ENCODE results near the gene IQGAP3. TPM values are rescaled to one million over a fixed set of nuclear protein-coding genes. Genes with fewer than 3 reads are reported as not detected.

IQGAP3 gene
- total and polyA plus RNA-seq, 2 of the 4 experiments (the other 2 are of a cell fraction), result 12.5 to 13.6 TPM

DNA sequence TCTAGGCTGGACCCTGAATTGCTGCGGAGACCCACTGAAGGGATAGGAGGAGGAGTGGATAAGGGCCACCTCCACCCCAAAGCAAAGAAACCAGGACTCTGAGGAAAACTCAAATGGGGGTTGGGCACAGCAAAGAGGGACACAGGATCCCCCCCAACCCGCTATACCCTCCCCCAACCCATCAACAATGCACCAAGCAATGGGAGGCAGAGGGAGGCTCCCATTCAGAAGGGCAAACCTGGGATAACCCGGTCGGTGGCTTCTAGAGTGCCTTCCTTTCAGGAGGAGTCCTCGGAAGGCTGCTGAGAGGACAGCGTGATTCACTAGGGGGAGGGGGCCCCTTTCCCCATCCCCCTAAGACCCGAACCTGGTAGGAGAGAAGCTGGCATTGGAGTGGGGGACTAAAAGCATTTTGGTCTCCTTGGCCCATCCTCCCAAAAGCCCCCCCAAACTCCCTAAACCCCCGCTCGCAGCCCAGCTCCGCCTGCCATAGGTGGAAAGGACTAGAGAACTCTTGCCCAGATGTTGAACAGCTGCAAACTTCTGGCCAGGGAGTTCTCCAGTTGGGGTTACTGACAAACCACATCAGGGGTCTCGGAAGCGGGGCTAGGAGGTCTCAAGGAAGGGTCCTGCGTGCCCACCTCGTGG is 73.0 kb downstream of the IQGAP3 start:
- WGBS, 2 experiments (ENCODE audit: extremely low coverage in 2 of 2, insufficient read length in 1 of 2), result 0% methylated on average over 1 of the region's 14 CpGs; no CpG with 5 or more reads in 1 of the 2 experiments
- no peak overlapping the region for H3K18ac ChIP-seq (ENCODE audit: low read depth, low read length)
- no peak overlapping the region for H4K5ac ChIP-seq (ENCODE audit: low read depth, low read length)
- peak overlapping the region; percentile 83 for H3K4ac ChIP-seq (ENCODE audit: low read depth, low read length)
- ChIA-PET CTCF (interaction anchor here (1.8 kb wide), 1 partner anchor 19 kb away, joined by 6 read pairs; no protein-coding TSS in a partner anchor), POLR2A (ENCODE audit: unreplicated experiment) (no interaction called here)
- H2BK20ac ChIP-seq (ENCODE audit: low read depth, low read length), result no peak overlapping the region
- H2BK15ac ChIP-seq (ENCODE audit: low read depth, low read length), result no peak overlapping the region
- intact Hi-C loops (cut with micrococcal nuclease), result loop anchor here (2.0 kb wide), 1 partner anchor 71 kb away; no protein-coding TSS in a partner anchor
- TF ChIP-seq NFE2L2 (IDR thresholded peaks at IDR 0.05; ENCODE audit: low read depth, low read length) (no peak), CEBPB (IDR thresholded peaks at IDR 0.05; ENCODE audit: low read depth, low read length) (no peak), FOS (IDR thresholded peaks at IDR 0.05; ENCODE audit: low read depth, low read length) (no peak), SMC3 (IDR thresholded peaks at IDR 0.05; ENCODE audit: low read depth, low read length) (no peak), RAD21 (IDR thresholded peaks at IDR 0.05; ENCODE audit: low read length) (no peak), USF2 (IDR thresholded peaks at IDR 0.05; ENCODE audit: low read depth, low read length) (no peak), BHLHE40 (IDR thresholded peaks at IDR 0.05; ENCODE audit: low read depth, low read length) (no peak), MAFK (IDR thresholded peaks at IDR 0.05; ENCODE audit: low read depth, low read length) (no peak), CHD1 (IDR thresholded peaks at IDR 0.05; ENCODE audit: low read depth, low read length) (0 out of 2 replicates have a peak, but pooled peaks have one; percentile 51), MXI1 (IDR thresholded peaks at IDR 0.05; ENCODE audit: borderline replicate concordance, low read depth, low read length) (no peak), POLR2A (IDR thresholded peaks at IDR 0.05; ENCODE audit: low read depth, low read length) (peak; percentile 9; the same call in 1 of the 2 replicates), MAZ (IDR thresholded peaks at IDR 0.05; ENCODE audit: borderline replicate concordance, low read depth, low read length) (no peak), RFX5 (IDR thresholded peaks at IDR 0.05; ENCODE audit: low read depth, low read length) (no peak), RCOR1 (IDR thresholded peaks at IDR 0.05; ENCODE audit: insufficient replicate concordance, low read length) (no peak)
- TF ChIP-seq, protein P1, sequence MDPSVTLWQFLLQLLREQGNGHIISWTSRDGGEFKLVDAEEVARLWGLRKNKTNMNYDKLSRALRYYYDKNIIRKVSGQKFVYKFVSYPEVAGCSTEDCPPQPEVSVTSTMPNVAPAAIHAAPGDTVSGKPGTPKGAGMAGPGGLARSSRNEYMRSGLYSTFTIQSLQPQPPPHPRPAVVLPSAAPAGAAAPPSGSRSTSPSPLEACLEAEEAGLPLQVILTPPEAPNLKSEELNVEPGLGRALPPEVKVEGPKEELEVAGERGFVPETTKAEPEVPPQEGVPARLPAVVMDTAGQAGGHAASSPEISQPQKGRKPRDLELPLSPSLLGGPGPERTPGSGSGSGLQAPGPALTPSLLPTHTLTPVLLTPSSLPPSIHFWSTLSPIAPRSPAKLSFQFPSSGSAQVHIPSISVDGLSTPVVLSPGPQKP (IDR thresholded peaks at IDR 0.05; ENCODE audit: borderline replicate concordance, low read depth, low read length), result no peak
- peak overlapping the region; percentile 95 for H2AK5ac ChIP-seq (ENCODE audit: low read depth, low read length)
- ATAC-seq (ENCODE audit: low read depth) (no peak), DNase-seq (no peak)
- peaks cover 50% of the 10 kb centered on the region for H3K4me1 ChIP-seq (ENCODE audit: control insufficient read depth, insufficient read depth, low read length)
- peak overlapping the region; percentile 92 for H3K4me3 ChIP-seq (ENCODE audit: insufficient read depth, low read depth, low read length)
- peak overlapping the region; percentile 75 for H3K9ac ChIP-seq (ENCODE audit: low read depth, low read length)
- H3K36me3 ChIP-seq (ENCODE audit: control insufficient read depth, insufficient read depth, low read length), result peaks cover 5% of the 10 kb centered on the region; the same call in 1 of the 2 replicates
- peak overlapping the region; percentile 48; the same call in 1 of the 2 replicates for H2BK120ac ChIP-seq (ENCODE audit: low read depth, low read length)
- dilution Hi-C loops (cut with HindIII; ENCODE audit: low sequenced_read_pairs, unreplicated experiment), result no loop called here
- peaks cover 8 to 71% of the 10 kb centered on the region in 2 experiments; a peak in 3 of 4 replicates for H3K79me1 ChIP-seq (ENCODE audit: low read depth in 1 of 2, low read length in 2 of 2)
- H3K27me3 ChIP-seq (ENCODE audit: control insufficient read depth, insufficient read depth, low read length), result no peaks in the 10 kb centered on the region
- peak overlapping the region; percentile 5; the same call in 1 of the 2 replicates for H3K56ac ChIP-seq (ENCODE audit: extremely low read depth, insufficient read depth, low read length)
- peaks cover 61% of the 10 kb centered on the region for H4K20me1 ChIP-seq (ENCODE audit: insufficient read depth, low read length)
- H3K23ac ChIP-seq (ENCODE audit: low read depth, low read length), result peak overlapping the region; percentile 79
- H3K9me1 ChIP-seq (ENCODE audit: insufficient read depth, low read length), result peaks cover 45% of the 10 kb centered on the region
- peak overlapping the region; percentile 85 for H3K14ac ChIP-seq (replicated peaks; ENCODE audit: low read depth, low read length)
- H3K4me2 ChIP-seq (ENCODE audit: low read depth, low read length), result peak overlapping the region; percentile 89
- peak overlapping the region; percentile 86 for H3K27ac ChIP-seq (ENCODE audit: insufficient read depth, low read length)
- H4K91ac ChIP-seq (ENCODE audit: insufficient read depth, low read depth, low read length), result 0 out of 2 replicates have a peak overlapping the region, but pooled peaks have one; percentile 8
- in situ Hi-C loops (cut with MboI; ENCODE audit: low sequenced_read_pairs), result no loop called here
- no TSS peak for BruUV-seq (replicated peaks)
- peak overlapping the region; percentile 1 for H2AFZ ChIP-seq (replicated peaks; ENCODE audit: low read length, poor library complexity)
- H3K9me3 ChIP-seq (ENCODE audit: control insufficient read depth, insufficient read depth, low read length), result no peaks in the 10 kb centered on the region
- peak overlapping the region in 1 of 2 experiments; percentile 64; a peak in 1 of 4 replicates for H4K8ac ChIP-seq (ENCODE audit: low read depth in 2 of 2, low read length in 2 of 2)
- H2BK5ac ChIP-seq (ENCODE audit: low read depth, low read length, poor library complexity, severe bottlenecking), result peak overlapping the region; percentile 94
- H2AK9ac ChIP-seq (replicated peaks; ENCODE audit: low read depth, low read length, poor library complexity), result peak overlapping the region; percentile 93
